ENCODE data around the gene PYGO1. TPM values are rescaled to one million over a fixed set of nuclear protein-coding genes. Genes with fewer than 3 reads are reported as not detected.

Gene PYGO1
- total and polyA plus RNA-seq, 2 of the 4 experiments (the other 2 are of a cell fraction) = 3.0 to 6.6 TPM

DNA sequence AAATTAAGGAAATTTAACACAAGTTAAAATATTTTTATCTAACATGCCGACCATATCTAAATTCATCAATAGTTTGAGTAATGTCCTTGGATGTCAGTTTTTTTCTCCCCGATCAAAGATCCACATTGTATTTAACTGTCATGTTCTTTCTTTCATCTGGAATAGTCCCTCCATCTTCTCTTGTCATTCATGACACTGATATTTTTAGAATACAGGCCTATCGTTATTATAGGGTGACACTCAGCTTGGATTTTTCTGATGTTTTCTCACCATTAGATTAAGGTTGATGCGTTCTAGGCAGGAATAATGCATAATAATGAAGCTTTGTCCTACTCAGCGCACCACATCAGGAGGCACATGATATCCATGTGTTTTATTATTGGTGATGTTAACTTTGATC is 13.2 kb upstream of the PYGO1 start:
- H4K5ac ChIP-seq (ENCODE audit: low read depth, low read length) = no peak overlapping the region
- no peaks in the 10 kb centered on the region for H3K27me3 ChIP-seq (ENCODE audit: control insufficient read depth, insufficient read depth, low read length)
- no peaks in the 10 kb centered on the region for H3K36me3 ChIP-seq (ENCODE audit: control insufficient read depth, insufficient read depth, low read length)
- H2BK120ac ChIP-seq (ENCODE audit: low read depth, low read length) = no peak overlapping the region
- dilution Hi-C loops (cut with HindIII; ENCODE audit: low sequenced_read_pairs, unreplicated experiment) = no loop called here
- H3K79me1 ChIP-seq (ENCODE audit: low read depth in 1 of 2, low read length in 2 of 2) = no peaks in the 10 kb centered on the region
- no peak overlapping the region for H2AK9ac ChIP-seq (replicated peaks; ENCODE audit: low read depth, low read length, poor library complexity)
- H4K8ac ChIP-seq (ENCODE audit: low read depth in 2 of 2, low read length in 2 of 2) = no peak overlapping the region
- intact Hi-C loops (cut with micrococcal nuclease) = no loop called here
- H3K9ac ChIP-seq (ENCODE audit: low read depth, low read length) = no peak overlapping the region
- no peak overlapping the region for H3K23ac ChIP-seq (ENCODE audit: low read depth, low read length)
- DNase-seq (no peak), ATAC-seq (ENCODE audit: low read depth) (no peak)
- H4K91ac ChIP-seq (ENCODE audit: insufficient read depth, low read depth, low read length) = no peak overlapping the region
- no peaks in the 10 kb centered on the region for H3K9me1 ChIP-seq (ENCODE audit: insufficient read depth, low read length)
- no peak overlapping the region for H2BK5ac ChIP-seq (ENCODE audit: low read depth, low read length, poor library complexity, severe bottlenecking)
- POLR2A ChIA-PET (ENCODE audit: unreplicated experiment) = no interaction called here
- no peak overlapping the region for H2BK20ac ChIP-seq (ENCODE audit: low read depth, low read length)
- no TSS peak for BruUV-seq (replicated peaks)
- H2AFZ ChIP-seq (replicated peaks; ENCODE audit: low read length, poor library complexity) = no peak overlapping the region
- no peak overlapping the region for H3K14ac ChIP-seq (replicated peaks; ENCODE audit: low read depth, low read length)
- CTCF ChIA-PET = no interaction called here
- H3K9me3 ChIP-seq (ENCODE audit: control insufficient read depth, insufficient read depth, low read length) = no peaks in the 10 kb centered on the region
- no peak overlapping the region for H3K4ac ChIP-seq (ENCODE audit: low read depth, low read length)
- H2AK5ac ChIP-seq (ENCODE audit: low read depth, low read length) = no peak overlapping the region
- H4K20me1 ChIP-seq (ENCODE audit: insufficient read depth, low read length) = no peaks in the 10 kb centered on the region
- H3K56ac ChIP-seq (ENCODE audit: extremely low read depth, insufficient read depth, low read length) = no peak overlapping the region
- no peak overlapping the region for H3K18ac ChIP-seq (ENCODE audit: low read depth, low read length)
- H3K27ac ChIP-seq (ENCODE audit: insufficient read depth, low read length) = no peak overlapping the region
- no peak overlapping the region for H3K4me2 ChIP-seq (ENCODE audit: low read depth, low read length)
- WGBS, 2 experiments (ENCODE audit: extremely low coverage in 2 of 2, insufficient read length in 1 of 2) = no CpG with 5 or more reads among the region's 5 CpGs
- TF ChIP-seq, protein P1, sequence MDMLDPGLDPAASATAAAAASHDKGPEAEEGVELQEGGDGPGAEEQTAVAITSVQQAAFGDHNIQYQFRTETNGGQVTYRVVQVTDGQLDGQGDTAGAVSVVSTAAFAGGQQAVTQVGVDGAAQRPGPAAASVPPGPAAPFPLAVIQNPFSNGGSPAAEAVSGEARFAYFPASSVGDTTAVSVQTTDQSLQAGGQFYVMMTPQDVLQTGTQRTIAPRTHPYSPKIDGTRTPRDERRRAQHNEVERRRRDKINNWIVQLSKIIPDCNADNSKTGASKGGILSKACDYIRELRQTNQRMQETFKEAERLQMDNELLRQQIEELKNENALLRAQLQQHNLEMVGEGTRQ (IDR thresholded peaks at IDR 0.05; ENCODE audit: low read depth, low read length) = no peak
- TF ChIP-seq RCOR1 (IDR thresholded peaks at IDR 0.05; ENCODE audit: insufficient replicate concordance, low read length) = no peak
- no peak overlapping the region for H2BK15ac ChIP-seq (ENCODE audit: low read depth, low read length)
- H3K4me1 ChIP-seq (ENCODE audit: control insufficient read depth, insufficient read depth, low read length) = no peaks in the 10 kb centered on the region
- in situ Hi-C loops (cut with MboI; ENCODE audit: low sequenced_read_pairs) = no loop called here
- H3K4me3 ChIP-seq (ENCODE audit: insufficient read depth, low read depth, low read length) = no peak overlapping the region

Measured in IMR-90 (cell line).